MM.1S (cell line): ENCODE measurements around the gene POLD1.

Experiments
- CTCF ChIP-seq: fragments of 300-600 bp; sonication (generic); IDR thresholded peaks from 2 replicates; pipeline ENCODE4 v1.5.1; 2016; ENCODE audit warnings: antibody characterized with exemption, low read length, mixed read lengths
- EZH2 ChIP-seq: fragments of 300-600 bp; sonication (generic); optimal IDR thresholded peaks from 2 replicates; pipeline ENCODE3; 2017; ENCODE audit warnings: low read depth, mild to moderate bottlenecking, antibody characterized with exemption, low read length, mixed read lengths

- TF ChIP-seq CTCF, result no peak
- no peak for TF ChIP-seq EZH2
Measured at GRCh38 chr19:50380751-50381151, 3.4 kb upstream of the POLD1 start.
